ENCODE results near the gene BMP2K.

BMP2K gene

GRCh38 chr4:78930016-78930629 is 154.0 kb downstream of the BMP2K start:
- no peak for DNase-seq (ENCODE audit: low spot score)

- DNase-seq (ENCODE audit: low spot score): no peak
Measured at GRCh38 chr4:78936989-78937388, 160.8 kb downstream of the BMP2K start.

- DNase-seq (ENCODE audit: low spot score): peak; percentile 69
Measured at GRCh38 chr4:78937837-78938236, 161.7 kb downstream of the BMP2K start.

- DNase-seq (ENCODE audit: low spot score): peak; percentile 12
Measured at GRCh38 chr4:78938474-78938867, 162.3 kb downstream of the BMP2K start.

GRCh38 chr4:78938868-78939666 is 162.9 kb downstream of the BMP2K start, which contains the start of gene PAQR3:
Gene PAQR3, minus strand, starts transcription at chr4:78939438. Its CDS starts 214 bp downstream, at chr4:78939224.
- DNase-seq (ENCODE audit: low spot score): peak; percentile 90

GRCh38 chr4:78939667-78940008 is 163.5 kb downstream of the BMP2K start:
- DNase-seq (ENCODE audit: low spot score): peak; percentile 39

- DNase-seq (ENCODE audit: low spot score): no peak
Measured at GRCh38 chr4:78940752-78941151, 164.6 kb downstream of the BMP2K start.

- no peak for DNase-seq (ENCODE audit: low spot score)
Measured at GRCh38 chr4:78944381-78944780, 168.2 kb downstream of the BMP2K start.

GRCh38 chr4:78945651-78946179 is 169.6 kb downstream of the BMP2K start:
- no peak for DNase-seq (ENCODE audit: low spot score)

- no peak for DNase-seq (ENCODE audit: low spot score)
Measured at GRCh38 chr4:78949735-78950134, 173.6 kb downstream of the BMP2K start.

- peak; percentile 65 for DNase-seq (ENCODE audit: low spot score)
Measured at GRCh38 chr4:78951862-78952472, 175.8 kb downstream of the BMP2K start.

GRCh38 chr4:78953231-78953630 is 177.1 kb downstream of the BMP2K start:
- DNase-seq (ENCODE audit: low spot score): no peak

GRCh38 chr4:78953769-78954666 is 177.9 kb downstream of the BMP2K start:
- DNase-seq (ENCODE audit: low spot score): peak; percentile 35

- DNase-seq (ENCODE audit: low spot score): no peak
Measured at GRCh38 chr4:78956975-78957374, 180.8 kb downstream of the BMP2K start.

- no peak for DNase-seq (ENCODE audit: low spot score)
Measured at GRCh38 chr4:78960926-78961325, 184.8 kb downstream of the BMP2K start.

Data from RKO (cell line).